ENCODE results near the gene GOLGA2. TPM values are rescaled to one million over a fixed set of nuclear protein-coding genes. Genes with fewer than 3 reads are reported as not detected.

Gene GOLGA2
- total and polyA plus RNA-seq, 2 of the 13 experiments (the other 11 are each of a cell fraction or from before 2014, with no cell fraction given): 45.3 to 45.8 TPM

DNA sequence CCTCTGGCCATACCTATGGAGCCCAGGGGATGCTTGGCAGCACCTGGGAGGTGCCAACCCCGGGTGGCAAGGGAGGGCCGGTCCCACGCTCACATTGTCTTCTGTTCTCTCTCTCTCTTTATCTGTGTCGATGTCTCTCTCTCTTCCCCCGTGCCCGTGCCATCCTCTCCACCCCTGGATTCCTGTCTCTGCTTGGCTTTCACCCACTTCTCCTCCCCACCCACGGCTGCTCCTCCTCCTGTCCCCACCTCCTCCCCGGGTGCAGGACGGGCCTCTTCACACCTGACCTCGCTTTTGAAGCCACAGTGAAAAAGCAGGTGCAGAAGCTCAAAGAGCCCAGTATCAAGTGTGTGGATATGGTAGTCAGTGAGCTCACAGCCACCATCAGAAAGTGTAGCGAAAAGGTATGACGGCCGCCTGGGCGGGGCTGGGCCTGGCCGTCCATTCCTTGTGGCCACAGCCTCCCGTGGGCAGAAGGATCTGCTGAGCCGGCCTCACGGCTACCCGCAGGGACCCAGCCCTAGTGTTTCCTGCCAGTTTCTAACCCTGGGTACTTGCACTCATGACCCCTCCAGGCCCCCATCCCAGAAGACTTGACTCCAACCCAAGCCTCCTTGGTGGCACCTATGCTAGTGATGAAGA lies 49.9 kb downstream of the GOLGA2 start:
- no TSS peak for BruUV-seq (replicated peaks)
- H3K4me3 ChIP-seq (replicated peaks in 1 of 3; ENCODE audit: insufficient read depth in 1 of 3, low read depth in 2 of 3, low read length in 3 of 3): no peak overlapping the region
- intact Hi-C loops (cut with micrococcal nuclease; ENCODE audit: unreplicated experiment) (no loop called here), in situ Hi-C loops (cut with HindIII; ENCODE audit: extremely low pct_ligation_motif_present, low pct_unique_long_range_greater_than_20kb) (no loop called here)
- no peak overlapping the region for H3K9ac ChIP-seq (ENCODE audit: insufficient read depth, low read depth, low read length)
- H3K79me2 ChIP-seq (ENCODE audit: insufficient read depth, low read length): no peaks in the 10 kb centered on the region
- FAIRE-seq (no peak), DNase-seq (ENCODE audit: low spot score) (no peak), ATAC-seq (no peak; the same call in 2 of the 3 replicates)
- peaks cover 11% of the 10 kb centered on the region for H3K4me1 ChIP-seq (ENCODE audit: insufficient read depth, low read length)
- no peak for TF ChIP-seq ZNF407 (CRISPR knock-in tag; IDR thresholded peaks at IDR 0.05; ENCODE audit: not compliant biosample characterization)
- no peak for TF ChIP-seq HHEX (CRISPR knock-in tag; IDR thresholded peaks at IDR 0.05)
- TF ChIP-seq BRCA1 (CRISPR knock-in tag; IDR thresholded peaks at IDR 0.05): no peak
- TF ChIP-seq SKIL (CRISPR knock-in tag; IDR thresholded peaks at IDR 0.05; ENCODE audit: borderline replicate concordance): no peak
- TF ChIP-seq ARNT (IDR thresholded peaks at IDR 0.05): no peak
- no peak for TF ChIP-seq SAP130 (CRISPR knock-in tag; IDR thresholded peaks at IDR 0.05; ENCODE audit: low read depth)
- no peak for TF ChIP-seq NFKB2 (CRISPR knock-in tag; IDR thresholded peaks at IDR 0.05; ENCODE audit: borderline replicate concordance)
- no peak for TF ChIP-seq SUZ12 (IDR thresholded peaks at IDR 0.05; ENCODE audit: low read depth, low read length)
- no peak for TF ChIP-seq RNF2 (conservative IDR thresholded peaks at IDR 0.05; ENCODE audit: low read depth)
- no peak for TF ChIP-seq EED (CRISPR knock-in tag; IDR thresholded peaks at IDR 0.05)
- no peak for TF ChIP-seq TAF15 (IDR thresholded peaks at IDR 0.05; ENCODE audit: low read depth, low read length, poor library complexity, severe bottlenecking)
- TF ChIP-seq TCF7 (IDR thresholded peaks at IDR 0.05; ENCODE audit: low read depth): no peak
- no peak overlapping the region for H3K27ac ChIP-seq (ENCODE audit: extremely low read length, insufficient read depth, low read length)
- 17% methylated on average over 12 of the region's 19 CpGs for WGBS (ENCODE audit: low lambda C conversion rate)
- peaks cover 2 to 37% of the 10 kb centered on the region in 2 experiments; a peak in 4 of 5 replicates for H3K27me3 ChIP-seq (ENCODE audit: control insufficient read depth in 1 of 2, insufficient read depth in 2 of 2, low read length in 2 of 2)
- no peak overlapping the region for H2AFZ ChIP-seq (ENCODE audit: low read length)
- no peaks in the 10 kb centered on the region for H3K36me3 ChIP-seq (replicated peaks in 1 of 2; ENCODE audit: control insufficient read depth in 1 of 2, insufficient read depth in 2 of 2, low read length in 2 of 2)
- no peaks in the 10 kb centered on the region for H4K20me1 ChIP-seq (ENCODE audit: insufficient read depth, low read length)
- ChIA-PET POLR2A (no interaction called here), CTCF (ENCODE audit: low intra/inter-chr PET ratio, low total read pairs) (no interaction called here)
- no peak overlapping the region for H3K4me2 ChIP-seq (ENCODE audit: low read depth, low read length)
- H3K9me3 ChIP-seq (ENCODE audit: low read length): no peaks in the 10 kb centered on the region

Measured in HepG2 (cell line).